Lower leg skin (tissue), 3 donors: ENCODE measurements around the gene LCLAT1.

Experiments used
- POLR2A ChIP-seq, 2 donors: fragments of 450-650 bp; IDR thresholded peaks; one replicate each; pipeline ENCODE4 v1.6.1; 2016 to 2017; ENCODE audit warnings: antibody characterized with exemption in 2 of 2, mild to moderate bottlenecking in 1 of 2, moderate library complexity in 1 of 2
- TF ChIP-seq, protein P1 (sequence below), 3 donors: fragments of 450-650 bp; IDR thresholded peaks; one replicate each; pipeline ENCODE4 v1.5.1; 2016; ENCODE audit warnings: antibody characterized with exemption in 3 of 3, mild to moderate bottlenecking in 3 of 3, moderate library complexity in 2 of 3

DNA sequence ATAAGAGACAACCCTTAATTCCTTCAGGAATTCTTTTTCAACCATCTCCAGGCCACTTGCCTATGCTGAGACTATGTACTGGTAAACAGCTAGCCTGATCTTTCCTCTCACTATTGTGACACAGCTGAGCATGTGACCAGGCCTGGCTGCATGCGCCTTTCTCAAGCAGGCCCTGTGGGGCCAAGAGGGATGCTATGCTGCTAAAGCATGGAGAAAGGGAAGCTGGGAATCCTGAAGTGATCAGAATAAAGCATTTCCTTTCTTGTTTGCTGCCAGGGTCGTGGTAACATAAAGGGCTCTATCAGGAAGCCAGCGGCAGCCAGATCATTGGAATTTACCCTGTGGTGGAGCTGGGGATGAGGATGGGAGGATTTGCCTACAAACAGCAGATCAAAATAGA is 29.8 kb upstream of the LCLAT1 start:
- TF ChIP-seq, protein P1, sequence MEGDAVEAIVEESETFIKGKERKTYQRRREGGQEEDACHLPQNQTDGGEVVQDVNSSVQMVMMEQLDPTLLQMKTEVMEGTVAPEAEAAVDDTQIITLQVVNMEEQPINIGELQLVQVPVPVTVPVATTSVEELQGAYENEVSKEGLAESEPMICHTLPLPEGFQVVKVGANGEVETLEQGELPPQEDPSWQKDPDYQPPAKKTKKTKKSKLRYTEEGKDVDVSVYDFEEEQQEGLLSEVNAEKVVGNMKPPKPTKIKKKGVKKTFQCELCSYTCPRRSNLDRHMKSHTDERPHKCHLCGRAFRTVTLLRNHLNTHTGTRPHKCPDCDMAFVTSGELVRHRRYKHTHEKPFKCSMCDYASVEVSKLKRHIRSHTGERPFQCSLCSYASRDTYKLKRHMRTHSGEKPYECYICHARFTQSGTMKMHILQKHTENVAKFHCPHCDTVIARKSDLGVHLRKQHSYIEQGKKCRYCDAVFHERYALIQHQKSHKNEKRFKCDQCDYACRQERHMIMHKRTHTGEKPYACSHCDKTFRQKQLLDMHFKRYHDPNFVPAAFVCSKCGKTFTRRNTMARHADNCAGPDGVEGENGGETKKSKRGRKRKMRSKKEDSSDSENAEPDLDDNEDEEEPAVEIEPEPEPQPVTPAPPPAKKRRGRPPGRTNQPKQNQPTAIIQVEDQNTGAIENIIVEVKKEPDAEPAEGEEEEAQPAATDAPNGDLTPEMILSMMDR (IDR thresholded peaks at IDR 0.05), result no peak
- no peak for TF ChIP-seq POLR2A (IDR thresholded peaks at IDR 0.05)
